Lung (tissue), 12 donors: Measurements from ENCODE around the gene CENPS. TPM values are rescaled to one million over a fixed set of nuclear protein-coding genes. Genes with fewer than 3 reads are reported as not detected.

Experiments
- ATAC-seq: fragments of 200-7000 bp; cut with Tn5 transposase; one replicate; pipeline ENCODE4 v1.9.1; 2020; ENCODE audit warnings: moderate number of reproducible peaks; ENCODE audit not compliant: insufficient read depth, low FRiP score
- DNase-seq, 3 donors: peaks; one replicate each; pipeline ENCODE4 v3.0.0-alpha.2; 2013 to 2017
- H3K27ac ChIP-seq, 2 donors: one replicate each; pipeline ENCODE4 v1.5.1; 2013; ENCODE audit warnings: mild to moderate bottlenecking in 2 of 2, moderate library complexity in 2 of 2, control low read depth in 1 of 2, inconsistent platforms in 1 of 2, low read depth in 1 of 2, low read length in 1 of 2
- H3K27me3 ChIP-seq, 3 donors: one replicate each; pipeline ENCODE4 v1.5.1; 2013; ENCODE audit warnings: low read length in 2 of 3; ENCODE audit not compliant: control insufficient read depth in 3 of 3, insufficient read depth in 3 of 3
- H3K36me3 ChIP-seq, 4 donors: one replicate each; pipeline ENCODE4 v1.5.1; 2013; ENCODE audit warnings: low read length in 4 of 4, mild to moderate bottlenecking in 1 of 4, moderate library complexity in 1 of 4; ENCODE audit not compliant: control insufficient read depth in 4 of 4, insufficient read depth in 4 of 4
- H3K4me1 ChIP-seq, 5 donors: one replicate each; pipeline ENCODE4 v1.5.1; 2013; ENCODE audit warnings: low read length in 5 of 5, mild to moderate bottlenecking in 2 of 5, moderate library complexity in 1 of 5; ENCODE audit not compliant: control insufficient read depth in 5 of 5, insufficient read depth in 5 of 5
- H3K4me3 ChIP-seq: one replicate; pipeline ENCODE4 v1.5.1; 2013; ENCODE audit warnings: mild to moderate bottlenecking, control low read depth, moderate library complexity
- H3K9ac ChIP-seq, 2 donors: one replicate each; pipeline ENCODE4 v1.5.1; 2013; ENCODE audit warnings: low read length in 2 of 2, control low read depth in 1 of 2; ENCODE audit not compliant: insufficient read depth in 1 of 2
- H3K9me3 ChIP-seq, 4 donors: one replicate each; pipeline ENCODE4 v1.5.1; 2013; ENCODE audit warnings: low read length in 3 of 4, mild to moderate bottlenecking in 1 of 4, moderate library complexity in 1 of 4; ENCODE audit not compliant: control insufficient read depth in 4 of 4, insufficient read depth in 3 of 4
- WGBS, 2 donors: extraction: QIAGEN DNeasy Blood & Tissue Kit; methylation state at CpG; one replicate each; pipeline ENCODE4 v1.1.7; 2013; 5-methylcytosine and 5-hydroxymethylcytosine counted together
- polyA plus RNA-seq, 2 donors: library from polyadenylated mRNA; stranded (reverse); fragments of 200-250 nt; gene quantifications; one replicate each; pipeline ENCODE4 v1.2.1, GENCODE V29; 2013
- total RNA-seq, 2 donors: library from RNA; depleted of rRNA in 1 of 2; stranded (reverse); fragments of >200 nt in 1 of 2; gene quantifications; one replicate each; pipeline ENCODE4 v1.2.1, GENCODE V29; 2014 to 2021
- TF ChIP-seq, protein P1 (sequence below): IDR thresholded peaks from 2 replicates; pipeline ENCODE4 v1.5.1; 2012; ENCODE audit warnings: mild to moderate bottlenecking; ENCODE audit errors: control extremely low read depth, extremely low read depth
- donor health status: control.
- donor health status: control.
- donor health status: Bipolar disorder and iron deficiency.
- donor health status: healthy.
- donor health status: DM: yes; HTN: yes; CAD: no.

The CENPS gene
- total and polyA plus RNA-seq, 4 donors, result 12.5 to 21.0 (median 17.5) TPM

DNA sequence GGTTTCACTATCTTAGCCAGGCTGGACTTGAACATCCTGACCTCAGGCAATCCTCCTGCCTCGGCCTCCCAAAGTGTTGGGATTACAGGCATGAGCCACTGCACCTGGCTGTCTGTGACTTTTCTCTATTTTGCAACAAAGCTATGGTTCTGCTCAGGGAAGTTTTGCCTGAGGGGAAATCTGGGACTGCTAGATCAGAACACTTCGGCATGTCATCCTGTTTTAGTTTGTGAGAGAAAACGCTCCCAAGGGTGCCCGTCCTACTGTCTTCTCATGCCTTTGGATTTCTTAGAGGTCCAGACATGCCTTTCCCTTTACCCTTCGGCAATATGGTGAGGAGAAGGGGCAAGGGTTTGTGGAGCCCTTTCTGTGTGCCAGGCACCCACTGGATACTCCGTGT, 14.0 kb downstream of the CENPS start:
- ATAC-seq (no peak), DNase-seq (no peak)
- Histone ChIP-seq H3K4me1 (no peaks in the 10 kb centered on the region), H3K9ac (no peak overlapping the region), H3K36me3 (no peaks in the 10 kb centered on the region), H3K4me3 (no peak overlapping the region), H3K27me3 (no peaks in the 10 kb centered on the region), H3K27ac (no peak overlapping the region), H3K9me3 (no peaks in the 10 kb centered on the region)
- 96 to 97% methylated on average over 6 of the region's 6 CpGs for WGBS, 2 donors
- TF ChIP-seq, protein P1, sequence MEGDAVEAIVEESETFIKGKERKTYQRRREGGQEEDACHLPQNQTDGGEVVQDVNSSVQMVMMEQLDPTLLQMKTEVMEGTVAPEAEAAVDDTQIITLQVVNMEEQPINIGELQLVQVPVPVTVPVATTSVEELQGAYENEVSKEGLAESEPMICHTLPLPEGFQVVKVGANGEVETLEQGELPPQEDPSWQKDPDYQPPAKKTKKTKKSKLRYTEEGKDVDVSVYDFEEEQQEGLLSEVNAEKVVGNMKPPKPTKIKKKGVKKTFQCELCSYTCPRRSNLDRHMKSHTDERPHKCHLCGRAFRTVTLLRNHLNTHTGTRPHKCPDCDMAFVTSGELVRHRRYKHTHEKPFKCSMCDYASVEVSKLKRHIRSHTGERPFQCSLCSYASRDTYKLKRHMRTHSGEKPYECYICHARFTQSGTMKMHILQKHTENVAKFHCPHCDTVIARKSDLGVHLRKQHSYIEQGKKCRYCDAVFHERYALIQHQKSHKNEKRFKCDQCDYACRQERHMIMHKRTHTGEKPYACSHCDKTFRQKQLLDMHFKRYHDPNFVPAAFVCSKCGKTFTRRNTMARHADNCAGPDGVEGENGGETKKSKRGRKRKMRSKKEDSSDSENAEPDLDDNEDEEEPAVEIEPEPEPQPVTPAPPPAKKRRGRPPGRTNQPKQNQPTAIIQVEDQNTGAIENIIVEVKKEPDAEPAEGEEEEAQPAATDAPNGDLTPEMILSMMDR, result no peak

DNA sequence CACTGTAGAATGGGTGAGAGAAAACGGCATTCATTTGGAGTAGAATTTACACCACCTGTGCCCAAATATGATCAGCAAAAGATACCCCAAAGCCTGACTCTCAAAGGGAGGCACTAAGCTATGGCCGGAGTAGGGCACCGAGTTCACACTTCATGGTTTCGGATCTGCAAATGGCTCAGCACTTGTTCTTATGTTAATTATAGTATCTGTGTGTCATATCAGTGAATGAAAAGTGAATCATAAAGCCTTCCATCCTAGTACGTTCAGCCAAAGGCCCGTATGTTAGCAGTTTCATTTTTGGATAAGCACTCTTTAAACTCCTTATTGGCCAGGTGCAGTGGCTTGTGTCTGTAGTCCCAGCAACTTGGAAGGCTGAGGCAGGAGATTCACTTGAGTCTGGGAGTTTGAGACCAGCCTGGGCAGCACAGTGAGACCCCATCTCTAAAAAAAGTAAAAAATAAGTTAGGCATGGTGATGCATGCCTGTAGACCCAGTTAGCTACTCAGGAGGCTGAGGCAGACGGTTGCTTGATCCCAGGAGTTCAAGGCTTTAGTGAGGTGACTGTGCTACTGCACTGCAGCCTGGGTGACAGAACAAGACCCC, 14.7 kb downstream of the CENPS start:
- 94 to 97% methylated on average over 7 of the region's 7 CpGs for WGBS, 2 donors
- H3K9ac ChIP-seq, result no peak overlapping the region
- no peaks in the 10 kb centered on the region for H3K9me3 ChIP-seq
- H3K4me3 ChIP-seq, result no peak overlapping the region
- no peaks in the 10 kb centered on the region for H3K4me1 ChIP-seq
- H3K27me3 ChIP-seq, result no peaks in the 10 kb centered on the region
- H3K36me3 ChIP-seq, result no peaks in the 10 kb centered on the region
- TF ChIP-seq, protein P1, result no peak
- ATAC-seq (no peak), DNase-seq (no peak)
- no peak overlapping the region for H3K27ac ChIP-seq

DNA sequence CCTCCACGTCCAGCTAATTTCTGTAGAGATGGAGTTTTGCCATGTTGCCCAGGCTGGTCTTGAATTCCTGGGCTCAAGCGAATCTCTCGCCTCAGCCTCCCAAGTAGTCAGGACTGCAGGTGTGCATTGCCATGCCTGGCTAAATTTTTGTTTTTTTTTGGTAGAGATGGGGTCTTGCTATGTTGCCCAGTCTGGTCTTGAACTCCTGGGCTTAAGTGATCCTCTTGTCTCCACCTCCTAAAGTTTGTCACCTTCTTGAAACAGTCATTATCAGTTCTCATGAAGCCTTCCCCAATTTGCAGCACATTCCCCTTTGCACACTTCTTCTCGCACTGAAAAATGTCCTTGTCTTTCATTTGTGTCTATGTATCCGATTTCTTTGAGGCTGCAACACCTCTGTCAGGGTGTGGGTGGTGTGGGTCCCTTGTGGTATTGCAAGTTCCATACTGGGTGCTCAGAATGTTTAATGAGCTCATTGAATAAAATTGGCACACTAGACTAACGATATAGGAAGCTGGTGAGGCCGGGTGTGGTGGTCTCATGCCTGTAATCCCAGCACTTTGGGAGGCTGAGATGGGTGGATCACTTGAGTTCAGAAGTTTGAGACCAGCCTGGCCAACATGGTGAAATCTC, 16.7 kb downstream of the CENPS start:
- Histone ChIP-seq H3K9ac (no peak overlapping the region), H3K4me3 (no peak overlapping the region), H3K27ac (no peak overlapping the region), H3K4me1 (peaks cover 0 to 18% (median 0%) of the 10 kb centered on the region in 5 donors), H3K27me3 (no peaks in the 10 kb centered on the region), H3K36me3 (no peaks in the 10 kb centered on the region), H3K9me3 (peaks cover 0 to 3% (median 0%) of the 10 kb centered on the region in 4 donors)
- TF ChIP-seq, protein P1, result no peak
- ATAC-seq (no peak), DNase-seq (no peak)
- 97% methylated on average over 7 of the region's 7 CpGs for WGBS, 2 donors
